HG02763 (cell line): Measurements from ENCODE around the gene MUC5B.

Source experiments
- ATAC-seq: cut with Tn5 transposase; IDR thresholded peaks from one replicate; pipeline ENCODE4 v1.9.1; 2021; ENCODE audit warnings: mild to moderate bottlenecking, moderate library complexity; ENCODE audit not compliant: unreplicated experiment

Gene MUC5B

GRCh38 chr11:1219834-1220815 lies 2.7 kb upstream of the MUC5B start:
- no peak for ATAC-seq

GRCh38 chr11:1220941-1221721 lies 1.7 kb upstream of the MUC5B start:
- no peak for ATAC-seq

GRCh38 chr11:1221848-1222311 lies 986 bp upstream of the MUC5B start:
- ATAC-seq = no peak

GRCh38 chr11:1223346-1224110 lies 662 bp downstream of the MUC5B start:
- ATAC-seq = no peak

GRCh38 chr11:1224111-1224490 lies 1.2 kb downstream of the MUC5B start:
- ATAC-seq = no peak

GRCh38 chr11:1224491-1225385 lies 1.9 kb downstream of the MUC5B start:
- no peak for ATAC-seq

GRCh38 chr11:1225386-1226225 lies 2.7 kb downstream of the MUC5B start:
- ATAC-seq = no peak

- ATAC-seq = no peak
Observed at GRCh38 chr11:1226226-1226985, 3.5 kb downstream of the MUC5B start.

- no peak for ATAC-seq
Observed at GRCh38 chr11:1226986-1227550, 4.2 kb downstream of the MUC5B start.

- ATAC-seq = no peak
Observed at GRCh38 chr11:1227551-1228100, 4.8 kb downstream of the MUC5B start.

GRCh38 chr11:1228101-1228821 lies 5.4 kb downstream of the MUC5B start:
- ATAC-seq = no peak

GRCh38 chr11:1228921-1229451 lies 6.1 kb downstream of the MUC5B start:
- ATAC-seq = no peak

GRCh38 chr11:1229471-1230120 lies 6.7 kb downstream of the MUC5B start:
- no peak for ATAC-seq

GRCh38 chr11:1230121-1230455 lies 7.2 kb downstream of the MUC5B start:
- ATAC-seq = no peak

GRCh38 chr11:1230456-1231395 lies 7.9 kb downstream of the MUC5B start:
- no peak for ATAC-seq
